Measurements from ENCODE around the gene LENEP.

DNA sequence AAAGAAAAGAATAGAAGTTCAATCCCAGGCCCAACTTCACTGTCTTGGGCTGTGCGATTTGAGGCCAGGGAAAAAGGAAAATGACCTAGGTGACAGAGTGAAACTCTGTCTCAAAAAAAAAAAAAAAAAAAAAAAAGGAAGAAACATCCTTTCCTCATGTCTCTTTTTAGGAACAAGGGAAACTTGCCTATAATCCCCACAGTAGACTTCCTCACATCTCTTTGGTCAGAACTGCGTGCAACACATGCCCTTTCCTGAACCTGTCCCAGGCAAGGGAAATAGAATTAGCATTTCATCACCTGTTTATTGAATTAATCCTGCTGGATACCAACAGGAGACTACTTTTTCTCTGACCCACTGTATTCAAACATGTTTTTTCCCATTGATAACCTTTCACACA, 42.5 kb downstream of the LENEP start:
- TF ChIP-seq, protein P1, sequence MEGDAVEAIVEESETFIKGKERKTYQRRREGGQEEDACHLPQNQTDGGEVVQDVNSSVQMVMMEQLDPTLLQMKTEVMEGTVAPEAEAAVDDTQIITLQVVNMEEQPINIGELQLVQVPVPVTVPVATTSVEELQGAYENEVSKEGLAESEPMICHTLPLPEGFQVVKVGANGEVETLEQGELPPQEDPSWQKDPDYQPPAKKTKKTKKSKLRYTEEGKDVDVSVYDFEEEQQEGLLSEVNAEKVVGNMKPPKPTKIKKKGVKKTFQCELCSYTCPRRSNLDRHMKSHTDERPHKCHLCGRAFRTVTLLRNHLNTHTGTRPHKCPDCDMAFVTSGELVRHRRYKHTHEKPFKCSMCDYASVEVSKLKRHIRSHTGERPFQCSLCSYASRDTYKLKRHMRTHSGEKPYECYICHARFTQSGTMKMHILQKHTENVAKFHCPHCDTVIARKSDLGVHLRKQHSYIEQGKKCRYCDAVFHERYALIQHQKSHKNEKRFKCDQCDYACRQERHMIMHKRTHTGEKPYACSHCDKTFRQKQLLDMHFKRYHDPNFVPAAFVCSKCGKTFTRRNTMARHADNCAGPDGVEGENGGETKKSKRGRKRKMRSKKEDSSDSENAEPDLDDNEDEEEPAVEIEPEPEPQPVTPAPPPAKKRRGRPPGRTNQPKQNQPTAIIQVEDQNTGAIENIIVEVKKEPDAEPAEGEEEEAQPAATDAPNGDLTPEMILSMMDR (optimal IDR thresholded peaks at IDR 0.05 in 1 of 3, IDR thresholded peaks at IDR 0.05 in 1 of 3, conservative IDR thresholded peaks at IDR 0.05 in 1 of 3; ENCODE audit: extremely low read depth in 1 of 3, insufficient read depth in 2 of 3, low read length in 3 of 3) = no peak
- no peak for TF ChIP-seq EZH2 (IDR thresholded peaks at IDR 0.05; ENCODE audit: low read length)

Data from keratinocyte (primary cell).